ENCODE measurements around the gene SLC25A47. TPM values are rescaled to one million over a fixed set of nuclear protein-coding genes. Genes with fewer than 3 reads are reported as not detected.
"Not testable (repeated sequence)": the region's sequence is repeated elsewhere in the genome, so short reads cannot be mapped to it uniquely, and the experiment has no call there.

The SLC25A47 gene
- not detected for polyA plus RNA-seq (2013, experiment 1 of 2; ENCODE audit: insufficient read length)
- not detected for polyA plus RNA-seq (2013, experiment 2 of 2; ENCODE audit: insufficient read length)

GRCh38 chr14:100323121-100323941, at the start of gene SLC25A47:
SLC25A47 (plus strand) TSS chr14:100323339; CDS start chr14:100323415, 76 bp downstream.
- no peak for DNase-seq

GRCh38 chr14:100274250-100274649, 48.9 kb upstream of the SLC25A47 start:
- DNase-seq, result no peak

DNA sequence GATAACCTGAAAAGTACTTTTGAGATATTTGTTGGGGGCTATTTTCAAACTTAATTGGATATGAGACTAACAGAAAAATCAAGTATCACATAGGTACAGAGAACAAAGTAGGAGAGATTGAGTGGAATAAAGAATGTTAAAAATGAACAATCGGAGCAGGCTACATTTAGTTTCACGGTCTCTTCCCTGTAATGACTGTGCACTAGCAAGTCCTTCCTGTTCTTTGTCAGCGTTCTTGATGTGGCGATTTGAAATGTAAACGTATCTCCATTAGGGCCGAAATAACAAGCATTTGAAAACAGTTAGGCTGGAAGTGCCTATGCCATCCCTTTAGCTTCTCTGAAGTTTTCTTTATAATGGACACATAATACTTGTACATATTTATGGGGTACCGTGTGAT, 47.9 kb upstream of the SLC25A47 start:
- DNase-seq, result no peak

GRCh38 chr14:100278702-100279101, 44.4 kb upstream of the SLC25A47 start:
- DNase-seq, result peak; percentile 58

DNA sequence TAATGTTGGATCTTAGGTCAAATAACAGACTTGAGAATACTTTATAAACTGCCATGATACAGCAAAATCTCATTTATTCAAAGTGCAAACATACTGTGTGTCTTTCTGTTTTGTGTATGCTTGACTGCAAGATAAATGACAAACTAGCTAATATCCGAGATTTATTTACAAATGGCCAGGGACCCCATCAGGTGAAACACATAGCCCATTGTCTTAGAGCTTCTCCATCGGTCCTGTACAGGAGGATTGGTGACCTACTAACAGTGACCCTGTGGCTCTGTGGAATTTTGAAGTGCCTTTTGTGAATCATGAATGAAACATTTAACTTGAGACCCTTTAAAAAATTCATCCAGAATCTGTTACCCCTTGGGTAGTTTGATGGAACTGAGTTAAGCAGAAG, 44.0 kb upstream of the SLC25A47 start:
- DNase-seq, result no peak

DNA sequence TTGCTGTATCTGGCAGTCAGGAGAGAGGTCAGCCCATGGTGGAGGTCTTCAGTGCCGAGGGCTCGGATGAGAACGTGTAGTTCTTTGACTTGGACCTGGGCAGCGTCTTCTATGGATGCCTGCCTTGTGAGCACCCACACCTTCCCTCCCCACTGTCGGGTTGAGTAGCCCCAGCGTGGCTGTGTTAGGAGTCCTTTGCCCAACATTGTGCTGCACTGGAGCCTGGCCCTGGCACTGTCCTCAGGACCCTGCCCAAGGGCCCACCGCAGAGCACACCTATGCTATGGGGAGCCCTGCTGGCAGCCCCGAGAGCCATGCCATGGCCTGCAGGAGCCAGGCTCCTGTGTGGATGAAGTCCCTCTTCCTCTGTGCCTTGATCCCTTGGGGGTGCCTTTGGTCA, 43.6 kb upstream of the SLC25A47 start:
- DNase-seq, result no peak

GRCh38 chr14:100281286-100282082, 41.7 kb upstream of the SLC25A47 start:
- DNase-seq, result no peak

- no peak for DNase-seq
Observed at GRCh38 chr14:100282083-100282350, 41.1 kb upstream of the SLC25A47 start.

DNA sequence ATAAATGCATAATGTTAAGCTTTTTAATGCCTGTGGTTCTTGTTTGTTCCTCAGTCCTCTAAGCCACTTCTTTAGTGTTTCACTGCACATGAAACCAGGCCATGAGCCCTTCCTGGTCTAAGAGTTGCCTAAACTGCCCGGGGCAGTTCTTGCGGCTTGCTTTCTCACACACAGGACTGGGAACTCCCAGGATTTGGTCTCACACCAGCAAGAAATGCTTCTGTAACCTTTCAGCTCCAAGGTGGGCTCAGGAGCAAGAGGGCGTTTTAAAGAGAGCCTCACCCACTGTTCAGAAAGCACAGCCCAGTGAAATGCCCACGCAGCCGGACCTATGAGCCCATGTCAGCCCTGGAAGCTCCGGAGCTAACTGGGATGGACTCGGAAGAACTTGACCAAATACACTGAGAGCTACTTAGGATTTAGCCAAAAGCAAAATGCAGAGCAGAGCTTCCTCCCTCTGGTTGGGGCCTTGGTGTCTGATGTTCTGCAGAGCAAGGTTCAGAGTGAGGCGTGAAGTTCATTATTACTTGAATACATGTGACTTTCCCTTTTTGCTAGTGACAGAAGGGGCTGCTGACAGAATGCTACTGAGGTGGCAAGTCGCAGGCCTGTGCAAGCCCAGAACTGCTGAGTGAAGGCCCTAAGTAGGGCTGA, 40.2 kb upstream of the SLC25A47 start:
- DNase-seq, result no peak

GRCh38 chr14:100283436-100283835, 39.7 kb upstream of the SLC25A47 start:
- not testable (repeated sequence) for DNase-seq

DNA sequence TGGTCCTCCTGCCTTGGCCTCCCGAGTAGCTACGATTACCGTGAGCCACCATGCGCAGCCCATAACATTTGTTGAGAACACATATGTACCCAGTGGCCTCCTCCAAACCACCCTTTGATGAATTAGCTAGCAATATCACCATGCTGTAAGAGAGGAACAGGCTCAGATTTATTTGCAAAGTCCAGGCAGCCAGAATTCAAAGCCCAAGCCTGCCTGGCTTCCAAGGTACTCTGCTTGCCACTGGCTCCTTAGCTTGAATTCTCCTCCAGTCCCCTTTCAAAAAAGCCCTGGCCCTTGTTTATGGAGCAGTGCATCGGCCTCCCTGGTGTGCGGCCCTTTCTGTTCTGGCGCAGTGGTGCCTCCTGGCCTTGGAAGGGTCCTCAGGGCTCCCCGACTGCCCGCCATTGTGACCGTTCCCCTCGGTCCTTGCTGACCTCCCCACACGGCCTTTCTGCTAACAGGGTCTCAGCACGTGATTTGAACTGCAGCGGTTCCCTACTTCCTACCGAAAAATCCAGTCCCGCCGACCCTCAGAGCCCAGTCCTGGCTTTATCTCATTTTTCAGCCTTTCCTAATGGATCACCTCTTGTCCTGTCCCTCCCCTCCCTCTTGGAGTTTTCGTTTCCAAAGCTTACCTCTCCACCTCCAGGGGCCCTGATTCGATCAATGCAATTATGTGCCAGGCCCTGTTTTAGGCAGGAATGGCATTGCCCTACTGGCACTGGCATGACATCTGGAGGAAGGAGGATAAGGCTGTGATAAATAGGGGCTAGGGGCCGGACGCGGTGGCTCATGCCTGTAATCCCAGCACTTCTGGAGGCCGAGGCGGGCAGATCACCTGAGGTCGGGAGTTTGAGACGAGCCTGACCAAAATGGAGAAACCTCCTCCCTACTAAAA, 38.9 kb upstream of the SLC25A47 start:
- no peak for DNase-seq

DNA sequence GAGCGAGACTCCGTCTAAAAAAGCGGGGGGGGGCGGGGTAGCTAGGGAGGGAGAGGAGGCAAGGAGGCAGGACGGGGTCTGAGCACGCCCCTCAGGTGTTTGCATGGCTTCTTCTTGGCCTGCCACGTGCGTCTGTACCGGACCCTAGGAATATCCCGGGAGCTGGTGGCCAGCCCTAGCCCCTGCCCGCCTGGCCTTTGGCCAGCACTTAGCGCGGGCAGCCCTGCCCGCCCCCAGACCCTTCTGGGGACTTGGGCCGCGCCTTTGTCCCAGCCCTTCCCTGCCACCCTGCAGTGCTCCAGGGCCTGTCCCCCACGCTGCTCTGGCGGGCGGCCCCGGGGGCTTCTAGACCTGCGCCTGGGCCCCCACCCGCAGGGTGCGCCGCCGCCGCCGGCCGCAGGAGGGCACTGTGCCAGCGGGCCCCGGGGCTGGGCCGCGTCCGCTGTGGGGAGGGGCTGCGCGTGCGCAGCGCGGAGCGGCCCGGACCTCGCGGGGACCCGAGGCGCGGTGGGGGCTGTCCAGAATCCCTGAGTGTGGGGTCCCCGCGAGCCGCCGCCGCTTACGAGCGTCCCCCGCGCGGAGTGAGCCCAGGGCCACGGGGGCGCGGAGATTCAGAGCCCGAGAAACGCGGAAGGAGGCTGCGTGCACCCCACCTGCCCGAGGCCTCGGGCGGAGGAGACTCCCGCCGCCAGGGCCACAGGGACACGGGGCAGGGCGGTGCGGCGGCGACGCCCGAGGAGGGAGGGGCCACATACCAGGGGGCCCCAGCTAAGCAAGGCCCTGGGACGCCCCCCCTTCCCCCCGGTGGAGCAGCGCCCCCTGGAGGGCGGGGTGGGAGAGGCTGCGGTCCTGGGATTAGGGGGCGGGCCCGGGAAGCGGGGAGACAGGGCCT, 37.9 kb upstream of the SLC25A47 start:
- DNase-seq, result peak; percentile 62

DNA sequence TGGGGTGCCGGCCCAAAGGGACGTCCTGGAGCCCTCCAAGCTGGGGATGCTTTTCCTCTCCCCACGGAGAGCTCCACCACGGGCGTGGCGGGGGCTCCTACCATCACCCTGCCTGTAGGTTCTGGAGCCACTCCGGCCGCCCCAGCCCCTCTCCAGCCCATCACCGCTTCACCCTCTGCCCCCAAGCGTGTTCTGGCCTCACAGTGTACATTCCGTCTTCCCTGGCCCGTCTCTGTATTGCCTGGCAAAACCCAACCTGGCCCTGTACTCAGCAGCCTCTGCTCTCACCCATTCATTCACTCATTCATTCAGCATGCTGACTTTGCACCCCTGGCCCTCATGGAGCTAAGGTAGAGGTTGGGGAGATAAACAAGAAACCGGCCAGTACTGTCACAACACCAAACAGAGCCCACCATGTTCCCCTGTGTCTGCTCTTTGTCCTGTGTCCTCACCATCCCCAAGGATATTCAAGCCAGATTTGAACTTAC, 37.2 kb upstream of the SLC25A47 start:
- DNase-seq, result no peak

DNA sequence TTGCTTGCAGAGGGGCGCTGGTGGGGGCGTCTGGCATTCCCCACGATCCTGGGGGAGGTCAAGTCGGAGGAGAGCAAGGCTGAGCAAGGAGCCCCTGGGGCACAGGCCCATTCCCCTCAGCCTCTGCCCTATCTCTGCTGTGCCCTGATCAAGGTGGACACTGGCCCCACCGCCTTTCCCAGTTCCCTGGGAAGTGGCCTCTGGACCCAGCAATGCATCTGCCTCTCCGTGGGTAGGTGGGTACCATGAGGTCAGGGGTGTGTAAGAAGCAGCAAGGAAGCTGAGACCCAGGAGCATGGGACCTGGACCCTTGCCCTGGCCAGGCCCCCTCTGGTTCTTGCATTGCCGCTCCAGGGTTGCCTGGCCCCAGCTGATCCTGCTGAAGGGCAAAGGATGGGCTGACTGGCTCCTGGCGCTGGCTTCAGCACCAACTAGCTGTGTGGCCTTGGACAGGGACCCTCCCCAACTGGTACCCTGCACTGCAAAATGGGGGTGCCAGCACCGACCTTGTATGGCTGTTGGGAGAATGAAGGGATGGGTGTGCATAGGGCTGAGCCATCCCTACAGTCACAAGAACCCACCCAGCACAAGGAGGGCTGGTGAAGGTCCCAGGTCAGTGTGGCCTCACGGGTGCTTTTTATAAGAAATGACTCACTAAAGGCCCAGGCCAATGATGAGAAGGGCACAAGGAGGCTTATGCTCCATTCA, 36.5 kb upstream of the SLC25A47 start:
- DNase-seq, result no peak

- no peak for DNase-seq
Observed at GRCh38 chr14:100287202-100287997, 35.7 kb upstream of the SLC25A47 start.

GRCh38 chr14:100287998-100288295, 35.2 kb upstream of the SLC25A47 start:
- DNase-seq, result not testable (repeated sequence)

GRCh38 chr14:100288382-100289185, 34.6 kb upstream of the SLC25A47 start:
- peak; percentile 20 for DNase-seq

DNA sequence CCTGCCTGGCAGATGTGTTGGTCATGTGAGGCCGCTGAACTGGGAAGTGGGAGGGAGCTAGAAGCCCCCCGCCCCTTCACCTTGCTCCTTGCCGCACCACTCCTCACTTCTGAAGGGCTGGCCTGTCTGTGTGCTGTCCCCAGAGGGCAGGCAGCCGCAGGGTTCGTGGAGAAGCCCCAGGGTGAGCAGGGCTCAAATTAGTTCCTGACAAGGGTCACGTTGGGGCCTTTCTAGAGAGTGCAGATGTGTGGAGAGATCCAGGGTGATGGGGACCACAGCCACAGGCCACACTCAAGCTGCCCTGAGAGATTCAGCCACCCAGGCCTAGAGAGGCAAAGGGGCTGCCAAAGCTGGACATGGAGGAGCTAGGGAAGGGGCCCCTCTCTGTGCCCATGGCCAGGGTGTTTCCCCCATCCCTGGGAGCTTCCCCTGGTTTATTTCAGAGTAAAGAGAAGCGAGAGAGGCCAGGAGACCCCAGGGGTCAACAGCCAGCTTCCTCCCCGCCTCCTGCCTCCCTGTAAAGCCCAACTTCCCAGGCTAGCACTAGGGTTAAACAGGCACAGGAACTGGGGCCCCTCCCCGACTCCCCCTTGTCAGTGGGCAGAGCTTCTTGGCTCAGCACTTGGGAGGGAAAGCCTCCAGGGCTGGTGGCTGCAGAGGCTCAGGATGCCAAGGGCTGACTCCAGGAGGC, 33.1 kb upstream of the SLC25A47 start:
- no peak for DNase-seq
